Measurements from ENCODE around the gene PARVG.

PARVG gene

GRCh38 chr22:44187652-44188230 lies 7.0 kb downstream of the PARVG start:
- no peaks in the 10 kb centered on the region for H4K20me1 ChIP-seq (ENCODE audit: control insufficient read depth, insufficient read depth, low read depth, low read length)

GRCh38 chr22:44188316-44188715 lies 7.6 kb downstream of the PARVG start:
- H3K27me3 ChIP-seq (ENCODE audit: control insufficient read depth, low read length), result peaks cover 7% of the 10 kb centered on the region; the same call in 1 of the 2 replicates
- H3K4me2 ChIP-seq (ENCODE audit: low read length), result no peak overlapping the region
- no peaks in the 10 kb centered on the region for H4K20me1 ChIP-seq (ENCODE audit: control insufficient read depth, insufficient read depth, low read depth, low read length)
- no peak overlapping the region for H3K4me3 ChIP-seq (ENCODE audit: low read length)
- H3F3A ChIP-seq (ENCODE audit: control insufficient read depth, insufficient read depth), result no peaks in the 10 kb centered on the region
- peaks cover 45% of the 10 kb centered on the region for H3K4me1 ChIP-seq (ENCODE audit: control insufficient read depth, low read length)
- H3K79me2 ChIP-seq (ENCODE audit: control insufficient read depth, low read length), result no peaks in the 10 kb centered on the region
- no peaks in the 10 kb centered on the region for H3K9me2 ChIP-seq (replicated peaks; ENCODE audit: control insufficient read depth, low read length)
- no peaks in the 10 kb centered on the region for H3K9me3 ChIP-seq (ENCODE audit: control insufficient read depth, insufficient read depth, low read length)
- no peak for TF ChIP-seq CTCF (IDR thresholded peaks at IDR 0.05; ENCODE audit: low read depth, low read length, poor library complexity, severe bottlenecking)
- no peak for TF ChIP-seq EZH2phosphoT487 (IDR thresholded peaks at IDR 0.05; ENCODE audit: borderline replicate concordance, low read length)
- H3K36me3 ChIP-seq (ENCODE audit: control insufficient read depth, low read length), result no peaks in the 10 kb centered on the region
- H3K27ac ChIP-seq (ENCODE audit: low read depth, low read length), result no peak overlapping the region

More at GRCh38 chr22:44187652-44188230, 7.0 kb downstream of the PARVG start:
- Histone ChIP-seq H3K9me2 (replicated peaks; ENCODE audit: control insufficient read depth, low read length) (no peaks in the 10 kb centered on the region), H3K79me2 (ENCODE audit: control insufficient read depth, low read length) (no peaks in the 10 kb centered on the region), H3K9me3 (ENCODE audit: control insufficient read depth, insufficient read depth, low read length) (no peaks in the 10 kb centered on the region), H3K4me2 (ENCODE audit: low read length) (no peak overlapping the region), H3F3A (ENCODE audit: control insufficient read depth, insufficient read depth) (no peaks in the 10 kb centered on the region), H3K27ac (ENCODE audit: low read depth, low read length) (no peak overlapping the region), H3K36me3 (ENCODE audit: control insufficient read depth, low read length) (no peaks in the 10 kb centered on the region), H3K4me3 (ENCODE audit: low read length) (no peak overlapping the region), H3K4me1 (ENCODE audit: control insufficient read depth, low read length) (peaks cover 47% of the 10 kb centered on the region), H3K27me3 (ENCODE audit: control insufficient read depth, low read length) (peaks cover 9% of the 10 kb centered on the region)
- TF ChIP-seq EZH2phosphoT487 (IDR thresholded peaks at IDR 0.05; ENCODE audit: borderline replicate concordance, low read length) (no peak), CTCF (IDR thresholded peaks at IDR 0.05; ENCODE audit: low read depth, low read length, poor library complexity, severe bottlenecking) (no peak)

- peaks cover 41% of the 10 kb centered on the region for H3K4me1 ChIP-seq (ENCODE audit: control insufficient read depth, low read length)
- TF ChIP-seq CTCF (IDR thresholded peaks at IDR 0.05; ENCODE audit: low read depth, low read length, poor library complexity, severe bottlenecking) (no peak), EZH2phosphoT487 (IDR thresholded peaks at IDR 0.05; ENCODE audit: borderline replicate concordance, low read length) (no peak)
- H3F3A ChIP-seq (ENCODE audit: control insufficient read depth, insufficient read depth), result no peaks in the 10 kb centered on the region
- H3K36me3 ChIP-seq (ENCODE audit: control insufficient read depth, low read length), result no peaks in the 10 kb centered on the region
- H3K27ac ChIP-seq (ENCODE audit: low read depth, low read length), result no peak overlapping the region
- no peaks in the 10 kb centered on the region for H3K9me2 ChIP-seq (replicated peaks; ENCODE audit: control insufficient read depth, low read length)
- no peaks in the 10 kb centered on the region for H4K20me1 ChIP-seq (ENCODE audit: control insufficient read depth, insufficient read depth, low read depth, low read length)
- H3K4me3 ChIP-seq (ENCODE audit: low read length), result no peak overlapping the region
- H3K79me2 ChIP-seq (ENCODE audit: control insufficient read depth, low read length), result no peaks in the 10 kb centered on the region
- H3K4me2 ChIP-seq (ENCODE audit: low read length), result 0 out of 2 replicates have a peak overlapping the region, but pooled peaks have one; percentile 3
- H3K27me3 ChIP-seq (ENCODE audit: control insufficient read depth, low read length), result peaks cover 7% of the 10 kb centered on the region; the same call in 1 of the 2 replicates
- H3K9me3 ChIP-seq (ENCODE audit: control insufficient read depth, insufficient read depth, low read length), result no peaks in the 10 kb centered on the region
Measured at GRCh38 chr22:44188986-44189630, 8.4 kb downstream of the PARVG start.
